ENCODE data around the gene GP2.

GP2 gene

GRCh38 chr16:20355114-20355782 lies 27.9 kb upstream of the GP2 start:
- TF ChIP-seq, protein P1, sequence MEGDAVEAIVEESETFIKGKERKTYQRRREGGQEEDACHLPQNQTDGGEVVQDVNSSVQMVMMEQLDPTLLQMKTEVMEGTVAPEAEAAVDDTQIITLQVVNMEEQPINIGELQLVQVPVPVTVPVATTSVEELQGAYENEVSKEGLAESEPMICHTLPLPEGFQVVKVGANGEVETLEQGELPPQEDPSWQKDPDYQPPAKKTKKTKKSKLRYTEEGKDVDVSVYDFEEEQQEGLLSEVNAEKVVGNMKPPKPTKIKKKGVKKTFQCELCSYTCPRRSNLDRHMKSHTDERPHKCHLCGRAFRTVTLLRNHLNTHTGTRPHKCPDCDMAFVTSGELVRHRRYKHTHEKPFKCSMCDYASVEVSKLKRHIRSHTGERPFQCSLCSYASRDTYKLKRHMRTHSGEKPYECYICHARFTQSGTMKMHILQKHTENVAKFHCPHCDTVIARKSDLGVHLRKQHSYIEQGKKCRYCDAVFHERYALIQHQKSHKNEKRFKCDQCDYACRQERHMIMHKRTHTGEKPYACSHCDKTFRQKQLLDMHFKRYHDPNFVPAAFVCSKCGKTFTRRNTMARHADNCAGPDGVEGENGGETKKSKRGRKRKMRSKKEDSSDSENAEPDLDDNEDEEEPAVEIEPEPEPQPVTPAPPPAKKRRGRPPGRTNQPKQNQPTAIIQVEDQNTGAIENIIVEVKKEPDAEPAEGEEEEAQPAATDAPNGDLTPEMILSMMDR (IDR thresholded peaks at IDR 0.05; ENCODE audit: low read depth, low read length): no peak
- DNase-seq (ENCODE audit: low read depth in 2 of 2): no peak
- H3K4me3 ChIP-seq (replicated peaks in 1 of 2; ENCODE audit: low read depth in 2 of 2, low read length in 2 of 2): no peak overlapping the region

GRCh38 chr16:20353379-20353778 lies 26.1 kb upstream of the GP2 start:
- TF ChIP-seq, protein P1 (IDR thresholded peaks at IDR 0.05; ENCODE audit: low read depth, low read length): no peak
- DNase-seq (ENCODE audit: low read depth in 2 of 2): no peak
- no peak overlapping the region for H3K4me3 ChIP-seq (replicated peaks in 1 of 2; ENCODE audit: low read depth in 2 of 2, low read length in 2 of 2)

DNA sequence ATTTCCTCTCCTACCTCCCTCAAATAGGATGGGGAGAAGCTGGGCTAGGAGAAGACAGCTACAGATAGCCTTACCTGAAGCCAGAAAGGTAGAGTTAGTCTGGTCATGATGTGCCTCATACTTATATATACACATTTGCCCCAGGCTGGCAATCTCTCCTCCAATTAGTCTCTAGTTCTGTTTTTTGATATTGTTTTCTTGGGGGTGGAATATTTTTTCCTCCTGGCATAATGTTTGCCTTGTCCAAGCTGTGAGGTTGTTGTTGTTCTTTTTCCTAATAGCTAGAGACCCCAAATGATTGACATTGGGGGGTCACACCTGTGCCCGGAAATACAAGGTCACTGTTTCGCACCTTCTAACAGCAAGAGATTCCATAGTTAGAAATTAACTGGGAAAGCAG lies 25.3 kb upstream of the GP2 start, which contains the start of gene UMOD:
Gene UMOD, minus strand, starts transcription at position 101 of the 400 bp plus-strand sequence. CDS start 1,978 bp downstream, outside the sequence.
- H3K4me3 ChIP-seq (replicated peaks in 1 of 2; ENCODE audit: low read depth in 2 of 2, low read length in 2 of 2): no peak within 1 kb of the TSS
- TF ChIP-seq, protein P1 (IDR thresholded peaks at IDR 0.05; ENCODE audit: low read depth, low read length): no peak
- DNase-seq (ENCODE audit: low read depth in 2 of 2): no peak

DNA sequence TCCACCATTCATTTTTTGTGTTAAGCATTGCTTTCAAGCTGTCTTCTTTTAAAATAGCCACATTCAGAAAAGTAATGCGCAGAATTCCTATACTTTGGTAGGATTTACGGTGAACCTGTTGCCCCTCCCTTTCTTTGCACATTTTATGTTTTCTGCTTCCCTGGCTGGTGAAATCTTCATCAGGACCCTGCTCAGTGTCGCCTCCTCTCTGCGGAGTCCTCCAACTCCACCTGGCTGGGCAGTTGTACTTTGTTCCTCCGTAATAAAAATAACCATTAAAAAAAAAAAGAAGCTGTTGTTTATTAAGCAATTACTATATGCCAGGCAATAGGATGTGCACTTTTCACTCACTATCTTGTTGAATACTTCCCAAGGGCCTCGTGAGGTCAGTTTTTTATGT lies 22.3 kb upstream of the GP2 start:
- H3K4me3 ChIP-seq (replicated peaks in 1 of 2; ENCODE audit: low read depth in 2 of 2, low read length in 2 of 2): no peak overlapping the region
- DNase-seq (ENCODE audit: low read depth in 2 of 2): no peak
- TF ChIP-seq, protein P1 (IDR thresholded peaks at IDR 0.05; ENCODE audit: low read depth, low read length): no peak

DNA sequence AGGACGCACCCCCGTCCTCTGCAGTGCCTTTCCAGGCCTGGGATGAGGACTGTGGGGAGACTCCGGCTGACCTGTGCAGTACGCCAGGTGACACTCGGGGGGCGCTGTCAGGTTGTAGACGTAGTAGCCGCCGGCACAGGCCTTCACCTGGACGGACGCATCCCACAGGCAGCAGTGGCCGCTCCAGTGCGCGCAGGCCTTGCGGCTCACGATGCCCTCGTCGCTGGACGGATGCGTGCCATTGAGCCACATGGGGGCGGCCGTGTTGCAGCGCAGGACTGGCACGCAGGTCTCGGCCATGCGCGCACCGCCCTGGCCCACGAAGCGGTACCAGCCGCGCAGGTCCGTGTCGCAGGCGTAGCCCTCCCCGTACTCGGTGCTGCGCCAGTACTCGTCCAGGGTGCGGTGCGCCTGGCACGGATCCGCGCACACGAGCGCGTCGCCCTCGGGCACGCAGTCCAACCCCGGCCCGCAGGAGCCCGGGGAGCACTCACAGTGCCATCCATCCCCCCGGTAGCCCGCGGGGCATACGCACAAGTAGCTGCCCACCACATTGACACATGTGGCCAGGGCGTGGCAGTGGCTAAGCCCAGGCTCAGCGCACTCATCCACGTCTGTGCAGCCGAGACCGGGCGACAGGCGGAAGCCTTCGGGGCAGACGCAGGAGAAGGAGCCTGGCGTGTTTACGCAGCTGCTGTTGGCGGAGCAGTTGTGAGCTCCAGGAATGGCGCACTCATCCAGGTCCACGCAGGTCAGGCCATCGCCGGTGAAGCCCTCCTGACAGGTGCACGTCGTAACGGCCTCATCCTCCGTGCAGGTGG lies 21.3 kb upstream of the GP2 start:
- H3K4me3 ChIP-seq (replicated peaks in 1 of 2; ENCODE audit: low read depth in 2 of 2, low read length in 2 of 2): no peak overlapping the region
- no peak for DNase-seq (ENCODE audit: low read depth in 2 of 2)
- TF ChIP-seq, protein P1 (IDR thresholded peaks at IDR 0.05; ENCODE audit: low read depth, low read length): no peak

DNA sequence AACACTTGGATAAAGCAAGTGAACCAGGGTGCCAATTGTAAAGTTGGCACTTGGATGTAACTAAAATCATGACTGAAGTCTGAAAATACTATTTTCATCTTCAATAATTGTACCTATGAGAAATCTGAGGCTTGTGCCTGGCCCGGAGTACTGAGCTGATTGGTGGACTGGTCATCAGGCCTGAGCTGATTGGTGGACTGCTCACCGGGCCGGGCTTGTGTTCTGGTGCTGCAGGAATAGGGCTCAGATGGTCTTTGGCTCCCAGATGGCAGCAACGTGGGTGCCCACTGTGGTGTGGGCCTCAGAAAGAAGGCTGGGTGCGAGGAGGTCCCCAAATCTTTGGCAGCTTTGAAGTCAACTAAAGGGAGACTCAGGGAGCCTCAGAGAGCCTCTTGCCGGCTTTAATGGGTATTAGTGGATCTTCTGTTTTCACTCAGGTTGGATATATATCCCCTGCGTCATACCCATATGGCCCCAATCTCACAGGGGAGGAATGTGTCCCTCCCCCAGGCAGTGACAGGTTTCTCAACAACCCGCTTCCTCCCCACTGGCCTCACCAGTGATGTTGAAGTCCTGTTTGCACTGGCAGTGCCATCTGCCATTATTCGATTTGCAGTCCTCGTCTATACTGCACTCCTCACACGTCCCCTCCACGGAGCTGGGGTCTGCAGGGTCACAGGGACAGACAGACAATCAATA lies 20.5 kb upstream of the GP2 start:
- TF ChIP-seq, protein P1 (IDR thresholded peaks at IDR 0.05; ENCODE audit: low read depth, low read length): no peak
- DNase-seq (ENCODE audit: low read depth in 2 of 2): no peak
- H3K4me3 ChIP-seq (replicated peaks in 1 of 2; ENCODE audit: low read depth in 2 of 2, low read length in 2 of 2): no peak overlapping the region

Measured in cardiac fibroblast (primary cell).